GM10248 (cell line): ENCODE measurements around the gene CLDN4.
A peak's percentile ranks its signal among the peaks of the same experiment; 100 is the strongest.

Experiments used
- CTCF ChIA-PET: fragments of 300-600 bp; sonication (Branson Sonifier 250); formaldehyde crosslinking; extraction: SDS; loops from one replicate; lab custom pipeline; 2021; ENCODE audit warnings: antibody characterized with exemption; lab: Yijun Ruan, JAX
- POLR2A ChIA-PET: fragments of 350-650 bp; sonication (Branson Sonifier 250); formaldehyde crosslinking; extraction: SDS; loops from one replicate; lab custom pipeline; 2020; ENCODE audit warnings: antibody characterized with exemption; lab: Yijun Ruan, JAX
- DNase-seq: peaks from one replicate; pipeline ENCODE4 v3.0.0; 2012; ENCODE audit errors: extremely low spot score
- TF ChIP-seq, protein P1 (sequence below): IDR thresholded peaks from 2 replicates; pipeline ENCODE4 v1.5.1; 2012; ENCODE audit warnings: mild to moderate bottlenecking, low read depth; ENCODE audit errors: extremely low read depth, missing control alignments, control extremely low read depth

Gene CLDN4

GRCh38 chr7:73823873-73824592 is 6.8 kb upstream of the CLDN4 start:
- ChIA-PET CTCF (interaction anchor here (1.2 to 1.5 kb wide), 3 partner anchors 9 to 12 kb away, joined by 3 to 8 read pairs (median 6); no protein-coding TSS in a partner anchor), POLR2A (no interaction called here)
- TF ChIP-seq, protein P1, sequence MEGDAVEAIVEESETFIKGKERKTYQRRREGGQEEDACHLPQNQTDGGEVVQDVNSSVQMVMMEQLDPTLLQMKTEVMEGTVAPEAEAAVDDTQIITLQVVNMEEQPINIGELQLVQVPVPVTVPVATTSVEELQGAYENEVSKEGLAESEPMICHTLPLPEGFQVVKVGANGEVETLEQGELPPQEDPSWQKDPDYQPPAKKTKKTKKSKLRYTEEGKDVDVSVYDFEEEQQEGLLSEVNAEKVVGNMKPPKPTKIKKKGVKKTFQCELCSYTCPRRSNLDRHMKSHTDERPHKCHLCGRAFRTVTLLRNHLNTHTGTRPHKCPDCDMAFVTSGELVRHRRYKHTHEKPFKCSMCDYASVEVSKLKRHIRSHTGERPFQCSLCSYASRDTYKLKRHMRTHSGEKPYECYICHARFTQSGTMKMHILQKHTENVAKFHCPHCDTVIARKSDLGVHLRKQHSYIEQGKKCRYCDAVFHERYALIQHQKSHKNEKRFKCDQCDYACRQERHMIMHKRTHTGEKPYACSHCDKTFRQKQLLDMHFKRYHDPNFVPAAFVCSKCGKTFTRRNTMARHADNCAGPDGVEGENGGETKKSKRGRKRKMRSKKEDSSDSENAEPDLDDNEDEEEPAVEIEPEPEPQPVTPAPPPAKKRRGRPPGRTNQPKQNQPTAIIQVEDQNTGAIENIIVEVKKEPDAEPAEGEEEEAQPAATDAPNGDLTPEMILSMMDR, result no peak
- DNase-seq, result peak; percentile 3

DNA sequence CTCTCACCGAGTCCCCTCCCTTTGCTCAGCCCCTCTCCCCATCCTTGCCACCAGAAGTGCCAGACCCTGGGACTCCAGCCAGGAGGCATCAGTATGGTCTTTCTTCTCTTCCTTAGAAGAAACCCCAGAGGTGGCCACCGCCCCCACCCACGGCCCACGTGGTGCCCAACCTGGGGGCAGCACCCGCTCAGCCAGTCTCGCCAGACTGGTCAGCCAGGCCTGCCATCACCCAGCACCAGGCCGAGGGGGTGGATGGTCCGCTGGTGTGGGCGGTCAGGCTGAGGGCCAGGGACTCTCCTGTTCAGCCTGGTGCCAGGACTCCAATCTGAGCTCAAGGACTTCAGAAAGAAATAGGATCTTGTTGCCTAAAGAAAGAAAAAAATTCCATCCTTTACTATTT is 5.8 kb upstream of the CLDN4 start:
- TF ChIP-seq, protein P1, result no peak
- ChIA-PET POLR2A (no interaction called here), CTCF (interaction anchor here (1.2 to 3.1 kb wide), 2 partner anchors 13 to 30 kb away, joined by 3 to 17 read pairs; no protein-coding TSS in a partner anchor)

GRCh38 chr7:73827567-73828106 is 3.2 kb upstream of the CLDN4 start:
- CTCF ChIA-PET, result interaction anchor here (1.5 to 3.1 kb wide), 4 partner anchors 11 to 199 kb away, joined by 4 to 17 read pairs (median 10); partner anchors contain the start of gene METTL27
- TF ChIP-seq, protein P1, result no peak
- no peak for DNase-seq
- POLR2A ChIA-PET, result no interaction called here

More for the DNA sequence above, 5.8 kb upstream of the CLDN4 start:
- peak; percentile 4 for DNase-seq

GRCh38 chr7:73828107-73828803 is 2.5 kb upstream of the CLDN4 start:
- DNase-seq, result no peak
- POLR2A ChIA-PET, result no interaction called here
- CTCF ChIA-PET, result interaction anchor here (1.5 to 3.1 kb wide), 4 partner anchors 12 to 198 kb away, joined by 4 to 17 read pairs (median 10); partner anchors contain the start of gene METTL27

DNA sequence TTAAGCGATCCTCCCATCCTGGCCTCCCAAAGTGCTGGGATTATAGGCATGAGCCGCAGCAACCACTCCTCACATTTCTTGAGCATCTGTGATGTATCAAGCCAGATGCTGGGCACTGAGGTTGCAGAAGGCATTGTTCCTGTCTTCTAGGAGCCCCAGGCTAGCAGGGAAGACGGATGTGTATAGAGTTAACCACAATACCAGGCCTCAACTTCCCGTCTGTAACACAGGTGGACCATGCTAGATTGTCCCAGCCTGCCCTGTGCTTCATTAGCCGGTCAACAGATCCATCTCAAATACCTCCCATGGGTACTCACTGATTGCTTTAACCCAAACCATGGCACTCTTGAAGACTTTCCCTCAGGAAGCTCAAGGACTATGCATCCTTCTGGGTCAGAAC is 1.8 kb upstream of the CLDN4 start:
- TF ChIP-seq, protein P1, result no peak
- CTCF ChIA-PET, result interaction anchor here (1.0 to 1.4 kb wide), 2 partner anchors 26 to 28 kb away, joined by 5 to 6 read pairs; no protein-coding TSS in a partner anchor
- POLR2A ChIA-PET, result no interaction called here
- no peak for DNase-seq

More at GRCh38 chr7:73828107-73828803, 2.5 kb upstream of the CLDN4 start:
- TF ChIP-seq, protein P1, result no peak

- TF ChIP-seq, protein P1, result no peak
- CTCF ChIA-PET, result interaction anchor here (1.0 to 1.4 kb wide), 2 partner anchors 25 to 27 kb away, joined by 5 to 6 read pairs; no protein-coding TSS in a partner anchor
- DNase-seq, result no peak
- POLR2A ChIA-PET, result no interaction called here
Observed at GRCh38 chr7:73829505-73829904, 1.3 kb upstream of the CLDN4 start.
